ENCODE measurements around the gene CLIC4. TPM values are rescaled to one million over a fixed set of nuclear protein-coding genes. Genes with fewer than 3 reads are reported as not detected.
A peak's percentile ranks its signal among the peaks of the same experiment; 100 is the strongest.

The CLIC4 gene
- total RNA-seq, 1 donor from 2014 or later, result 164 TPM

GRCh38 chr1:24873148-24873547, 127.9 kb downstream of the CLIC4 start:
- TF ChIP-seq POLR2AphosphoS5 (IDR thresholded peaks at IDR 0.05; ENCODE audit: insufficient read depth in 1 of 2, low read depth in 1 of 2), result no peak
- no peak for TF ChIP-seq POLR2A (IDR thresholded peaks at IDR 0.05)
- TF ChIP-seq CTCF (IDR thresholded peaks at IDR 0.05), result no peak
- Histone ChIP-seq H3K9me3 (no peaks in the 10 kb centered on the region), H3K4me1 (no peaks in the 10 kb centered on the region), H3K27me3 (no peaks in the 10 kb centered on the region), H3K27ac (no peak overlapping the region), H3K36me3 (no peaks in the 10 kb centered on the region), H3K4me3 (no peak overlapping the region)
- intact Hi-C loops (cut with DNase I), result no loop called here
- DNase-seq (ENCODE audit: extremely low spot score in 2 of 2), result no peak

- no peak overlapping the region for H3K4me3 ChIP-seq
- intact Hi-C loops (cut with DNase I), result no loop called here
- TF ChIP-seq POLR2A (IDR thresholded peaks at IDR 0.05), result no peak
- TF ChIP-seq POLR2AphosphoS5 (IDR thresholded peaks at IDR 0.05; ENCODE audit: insufficient read depth in 1 of 2, low read depth in 1 of 2), result no peak
- no peak for TF ChIP-seq CTCF (IDR thresholded peaks at IDR 0.05)
- H3K4me1 ChIP-seq, result no peaks in the 10 kb centered on the region
- DNase-seq (ENCODE audit: extremely low spot score in 2 of 2), result peak in 1 of 2 donors; percentile 34
- no peaks in the 10 kb centered on the region for H3K27me3 ChIP-seq
- no peak overlapping the region for H3K27ac ChIP-seq
- H3K36me3 ChIP-seq, result no peaks in the 10 kb centered on the region
- H3K9me3 ChIP-seq, result no peaks in the 10 kb centered on the region
Observed at GRCh38 chr1:24874056-24874455, 128.8 kb downstream of the CLIC4 start.

GRCh38 chr1:24874611-24875234, 129.5 kb downstream of the CLIC4 start:
- no peak for TF ChIP-seq POLR2AphosphoS5 (IDR thresholded peaks at IDR 0.05; ENCODE audit: insufficient read depth in 1 of 2, low read depth in 1 of 2)
- TF ChIP-seq POLR2A (IDR thresholded peaks at IDR 0.05), result no peak
- no peak for TF ChIP-seq CTCF (IDR thresholded peaks at IDR 0.05)
- H3K27ac ChIP-seq, result no peak overlapping the region
- no peaks in the 10 kb centered on the region for H3K4me1 ChIP-seq
- no peak overlapping the region for H3K4me3 ChIP-seq
- intact Hi-C loops (cut with DNase I), result no loop called here
- peak in 1 of 2 donors; percentile 61 for DNase-seq (ENCODE audit: extremely low spot score in 2 of 2)
- no peaks in the 10 kb centered on the region for H3K9me3 ChIP-seq
- no peaks in the 10 kb centered on the region for H3K36me3 ChIP-seq
- H3K27me3 ChIP-seq, result no peaks in the 10 kb centered on the region

- no peaks in the 10 kb centered on the region for H3K36me3 ChIP-seq
- intact Hi-C loops (cut with DNase I), result no loop called here
- TF ChIP-seq POLR2AphosphoS5 (IDR thresholded peaks at IDR 0.05; ENCODE audit: insufficient read depth in 1 of 2, low read depth in 1 of 2) (no peak), POLR2A (IDR thresholded peaks at IDR 0.05) (no peak), CTCF (IDR thresholded peaks at IDR 0.05) (no peak)
- H3K4me3 ChIP-seq, result no peak overlapping the region
- no peaks in the 10 kb centered on the region for H3K4me1 ChIP-seq
- no peaks in the 10 kb centered on the region for H3K9me3 ChIP-seq
- peak in 1 of 2 donors; percentile 58 for DNase-seq (ENCODE audit: extremely low spot score in 2 of 2)
- H3K27ac ChIP-seq, result no peak overlapping the region
- H3K27me3 ChIP-seq, result no peaks in the 10 kb centered on the region
Observed at GRCh38 chr1:24875257-24875656, 130.0 kb downstream of the CLIC4 start.

GRCh38 chr1:24875991-24876506, 130.8 kb downstream of the CLIC4 start:
- H3K4me1 ChIP-seq, result no peaks in the 10 kb centered on the region
- H3K27me3 ChIP-seq, result no peaks in the 10 kb centered on the region
- no peak overlapping the region for H3K27ac ChIP-seq
- H3K36me3 ChIP-seq, result no peaks in the 10 kb centered on the region
- peak in 1 of 2 donors; percentile 67 for DNase-seq (ENCODE audit: extremely low spot score in 2 of 2)
- TF ChIP-seq CTCF (IDR thresholded peaks at IDR 0.05), result no peak
- no peak for TF ChIP-seq POLR2AphosphoS5 (IDR thresholded peaks at IDR 0.05; ENCODE audit: insufficient read depth in 1 of 2, low read depth in 1 of 2)
- TF ChIP-seq POLR2A (IDR thresholded peaks at IDR 0.05), result no peak
- H3K4me3 ChIP-seq, result no peak overlapping the region
- intact Hi-C loops (cut with DNase I), result no loop called here
- H3K9me3 ChIP-seq, result no peaks in the 10 kb centered on the region
